Limb (tissue), 2 donors: ENCODE results near the gene MYLK.

Experiments used
- DNase-seq, 2 donors: peaks; one replicate each; pipeline ENCODE4 v3.0.0-alpha.2; 2016; ENCODE audit errors: extremely low spot score in 2 of 2

The MYLK gene

DNA sequence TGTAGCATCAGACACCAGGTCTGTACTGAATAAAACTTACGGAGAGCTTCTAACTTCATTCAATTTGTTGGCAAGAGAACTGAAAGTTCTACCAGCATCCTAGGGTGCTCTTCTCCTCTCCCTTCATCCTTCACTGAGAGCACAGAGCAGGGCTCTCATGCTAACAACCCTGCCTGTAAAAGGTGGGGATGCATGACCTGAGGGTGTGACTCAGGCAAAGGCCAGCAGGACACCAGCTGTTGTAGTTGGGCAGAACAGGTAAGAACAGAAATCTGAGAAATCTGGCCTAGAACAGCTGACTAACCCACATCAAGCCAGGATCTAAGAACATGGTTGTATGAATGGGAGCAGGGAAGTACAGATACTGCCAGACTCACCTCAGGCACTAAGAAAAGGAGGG is 64.2 kb downstream of the MYLK start:
- no peak for DNase-seq

DNA sequence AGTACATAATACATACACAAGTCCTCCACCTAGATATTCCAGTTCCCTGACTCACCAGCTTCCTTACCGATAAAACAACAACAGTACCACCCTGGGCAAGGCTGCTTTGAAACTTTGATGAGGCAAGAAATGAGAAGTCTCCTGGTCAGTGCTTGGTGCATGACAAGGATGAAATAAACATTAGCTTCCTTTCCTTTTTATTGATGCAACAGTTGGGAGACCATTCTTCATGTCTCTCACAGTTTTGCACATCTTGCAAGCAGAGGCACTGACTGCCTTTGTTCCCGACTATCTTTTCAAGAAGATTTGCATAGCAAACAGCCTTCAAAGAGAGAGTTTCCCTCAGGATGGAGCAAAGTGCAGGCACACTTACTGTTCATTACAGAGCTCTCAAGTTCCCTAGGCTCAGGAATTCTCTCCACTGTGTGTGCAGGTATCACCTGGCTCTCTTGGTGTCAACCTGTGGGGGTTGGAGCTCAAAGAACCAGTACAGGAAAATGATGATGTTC is 65.2 kb downstream of the MYLK start:
- no peak for DNase-seq

- no peak for DNase-seq
Measured at GRCh38 chr3:123818324-123818920, 65.7 kb downstream of the MYLK start.

GRCh38 chr3:123817413-123817812 is 66.7 kb downstream of the MYLK start:
- no peak for DNase-seq

- no peak for DNase-seq
Measured at GRCh38 chr3:123816673-123817207, 67.4 kb downstream of the MYLK start.

GRCh38 chr3:123815981-123816380 is 68.2 kb downstream of the MYLK start:
- DNase-seq = no peak

GRCh38 chr3:123813876-123814275 is 70.3 kb downstream of the MYLK start:
- DNase-seq = no peak

DNA sequence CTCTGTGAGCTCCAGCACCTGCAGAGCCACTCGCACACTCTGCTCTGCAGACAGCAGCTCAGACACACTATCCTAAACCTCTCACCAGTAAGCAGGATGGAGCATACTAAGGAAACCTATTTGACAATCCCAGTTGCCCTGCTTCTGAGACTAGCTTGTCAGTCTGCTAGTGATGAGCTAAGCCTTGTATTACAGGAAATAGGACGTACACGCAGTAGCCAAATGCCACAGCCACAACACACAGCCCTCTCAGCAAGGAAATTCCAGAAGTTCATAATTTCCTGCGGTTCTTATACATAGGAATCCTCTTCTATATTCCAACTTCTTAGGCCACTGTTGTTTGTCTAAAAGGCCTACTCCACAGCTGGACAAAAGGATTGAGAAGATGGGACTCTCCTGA is 74.5 kb downstream of the MYLK start:
- no peak for DNase-seq

- DNase-seq = no peak
Measured at GRCh38 chr3:123808812-123809211, 75.3 kb downstream of the MYLK start.

DNA sequence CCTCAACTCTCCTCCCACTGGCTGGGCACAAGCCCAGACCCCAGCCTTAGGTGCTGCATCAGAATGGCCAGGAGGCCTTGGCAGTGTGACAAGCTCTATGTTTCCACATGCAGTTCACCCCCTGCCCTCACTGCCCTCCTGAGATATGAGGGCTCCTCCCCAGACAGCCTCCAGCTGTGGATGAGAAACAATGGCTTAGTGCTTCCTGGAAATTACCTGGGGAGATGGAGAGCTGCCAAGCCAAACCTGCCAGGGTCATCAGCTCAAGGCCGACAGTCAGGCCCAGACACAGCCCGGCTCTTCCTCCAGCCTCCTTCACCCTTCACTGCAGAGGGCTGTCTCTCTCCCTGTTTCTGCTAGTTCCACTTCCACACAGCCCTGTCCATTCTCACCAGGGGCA is 76.3 kb downstream of the MYLK start:
- no peak for DNase-seq

GRCh38 chr3:123805504-123805903 is 78.6 kb downstream of the MYLK start:
- no peak for DNase-seq

DNA sequence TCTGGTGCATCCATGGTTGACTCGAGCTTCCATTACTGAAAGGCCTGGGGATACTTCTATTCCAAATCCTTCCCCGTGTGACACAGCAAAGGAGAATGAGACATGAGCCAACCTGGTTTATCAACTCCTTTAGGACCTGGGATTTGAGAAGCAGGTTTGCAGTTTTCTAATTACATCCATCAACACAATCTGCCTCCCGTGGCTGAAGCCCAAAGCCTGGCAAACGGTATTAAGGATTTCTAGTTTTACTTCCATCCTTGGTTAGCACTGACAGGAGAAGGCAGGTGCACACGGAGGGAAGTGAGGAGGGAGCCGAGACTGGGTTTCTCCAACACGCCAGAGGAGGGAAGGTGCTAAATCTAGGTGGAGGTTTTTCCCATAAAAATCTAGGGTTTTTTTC is 79.0 kb downstream of the MYLK start:
- no peak for DNase-seq

DNA sequence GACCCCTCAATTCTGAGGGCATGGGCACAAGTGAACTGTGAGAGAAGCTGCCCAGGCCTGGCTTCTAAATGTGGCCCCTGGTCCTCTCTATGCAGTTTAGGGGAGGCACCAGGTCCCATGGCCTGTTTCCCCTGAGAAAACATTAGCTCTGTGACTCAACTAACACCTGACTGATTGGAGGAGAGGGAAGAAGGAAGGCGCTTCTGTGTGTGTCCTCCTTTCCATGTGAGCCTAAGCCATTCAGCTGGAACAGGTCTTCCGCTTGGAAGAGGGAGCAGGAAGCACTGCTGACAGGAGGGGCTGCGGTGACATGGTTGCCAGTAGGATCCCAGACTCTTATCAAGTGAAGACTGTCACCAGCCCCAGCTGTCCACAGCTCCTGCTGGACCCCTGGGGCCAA is 79.5 kb downstream of the MYLK start:
- DNase-seq = no peak

- no peak for DNase-seq
Measured at GRCh38 chr3:123803521-123803920, 80.6 kb downstream of the MYLK start.

DNA sequence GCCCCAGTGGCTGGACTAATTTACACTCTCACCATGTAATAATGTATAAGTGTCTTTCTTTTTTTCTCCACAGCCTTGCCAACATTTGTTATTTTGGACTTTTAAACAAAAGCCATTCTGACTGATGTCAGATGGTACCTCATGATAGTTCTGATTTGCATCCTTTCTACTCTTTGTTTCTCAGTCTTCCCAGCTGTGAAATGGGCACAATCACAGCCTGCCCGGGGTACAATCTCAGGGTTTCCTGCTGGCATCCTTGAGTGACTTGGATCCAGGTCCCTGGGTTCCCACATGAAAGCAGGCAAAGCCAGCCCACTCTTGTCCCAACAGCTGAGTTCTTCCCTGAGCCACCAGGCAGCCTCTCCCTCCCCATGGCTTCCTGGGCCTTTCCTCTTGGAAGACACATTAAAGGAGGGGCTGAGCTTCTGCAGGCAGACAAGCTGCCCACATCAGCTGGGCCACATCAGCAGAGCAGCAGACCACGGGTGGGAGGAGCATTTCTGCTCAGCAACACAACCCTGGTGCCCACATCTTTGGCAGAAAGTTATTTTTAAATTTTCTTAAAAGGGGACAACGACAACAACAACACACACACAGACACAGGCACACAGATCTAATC is 82.0 kb downstream of the MYLK start:
- DNase-seq = no peak

GRCh38 chr3:123801474-123801873 is 82.7 kb downstream of the MYLK start:
- DNase-seq = no peak

- no peak for DNase-seq
Measured at GRCh38 chr3:123800362-123800682, 83.8 kb downstream of the MYLK start.

GRCh38 chr3:123799544-123800361 is 84.4 kb downstream of the MYLK start:
- DNase-seq = no peak

- no peak for DNase-seq
Measured at GRCh38 chr3:123798550-123798949, 85.6 kb downstream of the MYLK start.

GRCh38 chr3:123795471-123796251 is 88.5 kb downstream of the MYLK start:
- DNase-seq = no peak

- no peak for DNase-seq
Measured at GRCh38 chr3:123793425-123793824, 90.7 kb downstream of the MYLK start.
